GM12878 (cell line): ENCODE measurements around the gene ANKRD44. TPM values are rescaled to one million over a fixed set of nuclear protein-coding genes. Genes with fewer than 3 reads are reported as not detected.

Source experiments
- ATAC-seq: fragments of 200-7000 bp; cut with Tn5 transposase; 3 replicates; pipeline ENCODE4 v1.9.1; 2020; ENCODE audit warnings: mild to moderate bottlenecking, moderate library complexity
- BruUV-seq: library from RNA; stranded (reverse); fragments of 400-500 nt; replicated peaks from 2 replicates; lab custom pipeline; 2021; lab: Mats Ljungman, UMichigan
- CTCF ChIA-PET: fragments of 300-600 bp; sonication (Branson Sonifier 250); formaldehyde crosslinking; extraction: SDS; loops from one replicate; lab custom pipeline; 2021; ENCODE audit warnings: inconsistent platforms; lab: Yijun Ruan, JAX
- POLR2A ChIA-PET: fragments of 350-600 bp; formaldehyde crosslinking; extraction: SDS; loops from one replicate; lab custom pipeline; 2021; ENCODE audit warnings: inconsistent platforms; lab: Charles Lee
- RAD21 ChIA-PET: fragments of 300-600 bp; sonication (Branson Sonifier 250); formaldehyde crosslinking; loops from one replicate; lab custom pipeline; 2023; ENCODE audit warnings: antibody characterized with exemption; ENCODE audit not compliant: unreplicated experiment; lab: Charles Lee
- SMC1A ChIA-PET: fragments of 300-600 bp; sonication (Branson Sonifier 250); formaldehyde crosslinking; loops from one replicate; lab custom pipeline; 2023; ENCODE audit not compliant: unreplicated experiment, uncharacterized antibody; lab: Charles Lee
- DNase-seq: peaks from one replicate; pipeline ENCODE4 v3.0.0-alpha.2; 2011; ENCODE audit warnings: low read depth, low spot score
- FAIRE-seq: peaks from 3 replicates; lab custom pipeline; 2011; peaks lifted over from hg19 to GRCh38; lab: Jason Lieb, UNC
- H2AFZ ChIP-seq: 2 replicates; pipeline ENCODE4 v1.6.0; 2011; ENCODE audit warnings: low read depth, low read length, control low read depth; ENCODE audit not compliant: control insufficient read depth
- H3K27ac ChIP-seq: 2 replicates; pipeline ENCODE4 v1.5.1; 2011; ENCODE audit warnings: control low read depth; ENCODE audit not compliant: control insufficient read depth, insufficient read depth
- H3K27me3 ChIP-seq, 2 experiments: replicated peaks in 1 of 2; 2 replicates each; pipeline versions ENCODE4 v1.6.0 to v1.6.1; 2011; ENCODE audit warnings: low read length in 1 of 2; ENCODE audit not compliant: control insufficient read depth in 2 of 2, insufficient read depth in 2 of 2
- H3K36me3 ChIP-seq, 2 experiments: 2 replicates each; pipeline ENCODE4 v1.5.1; 2011; ENCODE audit warnings: low read length in 1 of 2; ENCODE audit not compliant: control insufficient read depth in 2 of 2, insufficient read depth in 2 of 2
- H3K4me1 ChIP-seq: 2 replicates; pipeline ENCODE4 v1.6.1; 2011; ENCODE audit warnings: mild to moderate bottlenecking, low read length, moderate library complexity, mixed read lengths; ENCODE audit not compliant: control insufficient read depth, insufficient read depth
- H3K4me2 ChIP-seq: 2 replicates; pipeline ENCODE4 v1.6.0; 2011; ENCODE audit warnings: control low read depth; ENCODE audit not compliant: control insufficient read depth, insufficient read depth
- H3K4me3 ChIP-seq: fragments of 200-600 bp; sonication (generic); 2 replicates; pipeline ENCODE4 v1.5.1; 2016
- H3K79me2 ChIP-seq: 2 replicates; pipeline ENCODE4 v1.6.0; 2011; ENCODE audit warnings: low read length; ENCODE audit not compliant: control insufficient read depth, insufficient read depth
- H3K9ac ChIP-seq: 2 replicates; pipeline ENCODE4 v1.8.0; 2011; ENCODE audit warnings: low read length, control low read depth, mixed read lengths; ENCODE audit not compliant: control insufficient read depth, insufficient read depth
- H3K9me3 ChIP-seq: replicated peaks from 3 replicates; pipeline ENCODE4 v1.5.1; 2011; ENCODE audit warnings: mild to moderate bottlenecking, low read length; ENCODE audit not compliant: control insufficient read depth, insufficient read depth
- H4K20me1 ChIP-seq: 2 replicates; pipeline ENCODE4 v1.6.0; 2011; ENCODE audit not compliant: control insufficient read depth, insufficient read depth
- BCL11A ChIP-seq: IDR thresholded peaks from 2 replicates; pipeline ENCODE4 v1.6.1; 2011; ENCODE audit warnings: low read depth, low read length
- CHD2 ChIP-seq: IDR thresholded peaks from 2 replicates; pipeline ENCODE4 v1.6.1; 2011; ENCODE audit warnings: low read depth, low read length, improper control_type of control experiment, borderline replicate concordance
- CHD4 ChIP-seq: fragments of 200-600 bp; sonication (generic); IDR thresholded peaks from 2 replicates; pipeline ENCODE4 v1.6.1; 2016; ENCODE audit warnings: mild to moderate bottlenecking
- EP300 ChIP-seq, 2 experiments: fragments of 150-350 bp in 1 of 2; IDR thresholded peaks; 2 replicates each; pipeline ENCODE4 v1.6.1; 2011 to 2012; ENCODE audit warnings: low read depth in 2 of 2, low read length in 2 of 2, borderline replicate concordance in 1 of 2, improper control_type of control experiment in 1 of 2, inconsistent platforms in 1 of 2; ENCODE audit not compliant: control insufficient read depth in 1 of 2
- GABPA ChIP-seq: IDR thresholded peaks from 2 replicates; pipeline ENCODE4 v1.6.1; 2014; ENCODE audit warnings: antibody characterized with exemption, low read depth, mild to moderate bottlenecking, inconsistent platforms
- HCFC1 ChIP-seq: fragments of 150-350 bp; IDR thresholded peaks from 2 replicates; pipeline ENCODE4 v1.6.1; 2014; ENCODE audit warnings: low read length
- NBN ChIP-seq: fragments of 450-650 bp; IDR thresholded peaks from 2 replicates; pipeline ENCODE4 v1.6.1; 2016
- NFYA ChIP-seq: IDR thresholded peaks from 2 replicates; pipeline ENCODE4 v1.6.1; 2011; ENCODE audit warnings: low read depth, mild to moderate bottlenecking, low read length, improper control_type of control experiment, borderline replicate concordance
- NR2F1 ChIP-seq: fragments of 450-650 bp; conservative IDR thresholded peaks from 2 replicates; pipeline ENCODE4 v1.6.1; 2017; ENCODE audit warnings: mild to moderate bottlenecking
- RBBP5 ChIP-seq: fragments of 200-600 bp; sonication (generic); conservative IDR thresholded peaks from 2 replicates; pipeline ENCODE4 v1.6.1; 2016
- SMAD5 ChIP-seq: IDR thresholded peaks from 2 replicates; pipeline ENCODE4 v1.6.1; 2016; ENCODE audit warnings: antibody characterized with exemption, low read depth
- TCF7 ChIP-seq: IDR thresholded peaks from 2 replicates; pipeline ENCODE4 v1.6.1; 2014; ENCODE audit warnings: antibody characterized with exemption, borderline replicate concordance
- WGBS: methylation state at CpG from one replicate; pipeline ENCODE4 v1.1.6; 2016; ENCODE audit warnings: low lambda C conversion rate; ENCODE audit not compliant: insufficient replicate concordance, insufficient coverage; ENCODE audit errors: missing lambda C conversion rate; 5-methylcytosine and 5-hydroxymethylcytosine counted together
- in situ Hi-C: fragments of 300-500 bp; cut with MboI; formaldehyde crosslinking; loops from 9 replicates; pipeline ENCODE4 v1.14.3; 2018; ENCODE audit warnings: mixed read lengths
- intact Hi-C: fragments of 100-400 bp; cut with micrococcal nuclease; formaldehyde crosslinking; loops from one replicate; pipeline ENCODE4 v1.14.2; 2022; ENCODE audit not compliant: unreplicated experiment
- polyA plus RNA-seq, 11 experiments: library from polyadenylated mRNA; depleted of rRNA in 4 of 11; unstranded in 6 of 11; stranded (reverse) in 5 of 11; fragments of >200 nt; fragmentation: Nextera tagmentation in 4 of 11; fragmentation: Illumina TruSeq in 1 of 11; extraction: Ambion mirVana in 4 of 11; extraction: Trizol in 1 of 11; gene quantifications; 1 replicate in 1 of 11; 2 replicates in 10 of 11; pipeline versions ENCODE4 v1.2.1 to v1.2.3, GENCODE V29; 2011 to 2016; ENCODE audit warnings: inconsistent platforms in 2 of 11, missing spikeins in 2 of 11, low read depth in 1 of 11
- total RNA-seq, 4 experiments: library from RNA; depleted of rRNA in 3 of 4; stranded (reverse); fragments of >200 nt in 3 of 4; fragmentation: Illumina TruSeq in 1 of 4; extraction: Trizol in 1 of 4; gene quantifications; 2 replicates each; pipeline versions ENCODE4 v1.2.1 to v1.2.3, GENCODE V29; 2013 to 2021
- TF ChIP-seq, protein P1 (sequence below): IDR thresholded peaks from 2 replicates; pipeline ENCODE4 v1.6.1; 2012; ENCODE audit warnings: mild to moderate bottlenecking, low read depth, low read length
- TF ChIP-seq, protein P2 (sequence below): fragments of 450-650 bp; IDR thresholded peaks from 2 replicates; pipeline ENCODE4 v1.6.1; 2014; ENCODE audit warnings: mild to moderate bottlenecking
- TF ChIP-seq, protein P3 (sequence below): fragments of 450-650 bp; IDR thresholded peaks from 2 replicates; pipeline ENCODE4 v1.6.1; 2016; ENCODE audit warnings: mild to moderate bottlenecking

ANKRD44 gene
- total and polyA plus RNA-seq, 10 of the 15 experiments (the other 5 are each of a cell fraction or from before 2014, with no cell fraction given): 19.1 to 99.1 (median 59.6) TPM

DNA sequence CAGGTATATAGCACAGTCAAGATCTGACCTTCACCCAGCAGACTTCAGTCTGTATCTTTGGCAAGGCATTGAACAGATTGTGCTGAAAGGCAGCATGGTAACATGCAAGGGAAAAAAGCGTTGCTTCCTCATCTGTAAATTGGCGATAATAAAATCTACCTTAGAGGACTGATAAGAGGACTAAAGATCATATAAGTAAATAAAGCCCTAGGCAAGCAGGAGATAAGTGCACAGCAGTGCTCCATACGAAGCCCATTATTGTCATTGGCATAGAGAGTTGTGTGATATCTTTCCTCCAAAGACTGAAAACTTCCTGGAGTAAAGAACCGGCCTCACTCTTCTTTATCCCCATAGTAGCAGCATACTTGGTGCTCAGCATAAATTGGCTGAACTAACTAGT lies 162.6 kb downstream of the ANKRD44 start (continued):
- TF ChIP-seq NR2F1: no peak
- TF ChIP-seq CHD4: no peak
- no peak for TF ChIP-seq TCF7
- TF ChIP-seq NBN: no peak
- TF ChIP-seq, protein P1, sequence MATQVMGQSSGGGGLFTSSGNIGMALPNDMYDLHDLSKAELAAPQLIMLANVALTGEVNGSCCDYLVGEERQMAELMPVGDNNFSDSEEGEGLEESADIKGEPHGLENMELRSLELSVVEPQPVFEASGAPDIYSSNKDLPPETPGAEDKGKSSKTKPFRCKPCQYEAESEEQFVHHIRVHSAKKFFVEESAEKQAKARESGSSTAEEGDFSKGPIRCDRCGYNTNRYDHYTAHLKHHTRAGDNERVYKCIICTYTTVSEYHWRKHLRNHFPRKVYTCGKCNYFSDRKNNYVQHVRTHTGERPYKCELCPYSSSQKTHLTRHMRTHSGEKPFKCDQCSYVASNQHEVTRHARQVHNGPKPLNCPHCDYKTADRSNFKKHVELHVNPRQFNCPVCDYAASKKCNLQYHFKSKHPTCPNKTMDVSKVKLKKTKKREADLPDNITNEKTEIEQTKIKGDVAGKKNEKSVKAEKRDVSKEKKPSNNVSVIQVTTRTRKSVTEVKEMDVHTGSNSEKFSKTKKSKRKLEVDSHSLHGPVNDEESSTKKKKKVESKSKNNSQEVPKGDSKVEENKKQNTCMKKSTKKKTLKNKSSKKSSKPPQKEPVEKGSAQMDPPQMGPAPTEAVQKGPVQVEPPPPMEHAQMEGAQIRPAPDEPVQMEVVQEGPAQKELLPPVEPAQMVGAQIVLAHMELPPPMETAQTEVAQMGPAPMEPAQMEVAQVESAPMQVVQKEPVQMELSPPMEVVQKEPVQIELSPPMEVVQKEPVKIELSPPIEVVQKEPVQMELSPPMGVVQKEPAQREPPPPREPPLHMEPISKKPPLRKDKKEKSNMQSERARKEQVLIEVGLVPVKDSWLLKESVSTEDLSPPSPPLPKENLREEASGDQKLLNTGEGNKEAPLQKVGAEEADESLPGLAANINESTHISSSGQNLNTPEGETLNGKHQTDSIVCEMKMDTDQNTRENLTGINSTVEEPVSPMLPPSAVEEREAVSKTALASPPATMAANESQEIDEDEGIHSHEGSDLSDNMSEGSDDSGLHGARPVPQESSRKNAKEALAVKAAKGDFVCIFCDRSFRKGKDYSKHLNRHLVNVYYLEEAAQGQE: no peak
- TF ChIP-seq GABPA: no peak
- TF ChIP-seq RBBP5: no peak
- TF ChIP-seq, protein P2, sequence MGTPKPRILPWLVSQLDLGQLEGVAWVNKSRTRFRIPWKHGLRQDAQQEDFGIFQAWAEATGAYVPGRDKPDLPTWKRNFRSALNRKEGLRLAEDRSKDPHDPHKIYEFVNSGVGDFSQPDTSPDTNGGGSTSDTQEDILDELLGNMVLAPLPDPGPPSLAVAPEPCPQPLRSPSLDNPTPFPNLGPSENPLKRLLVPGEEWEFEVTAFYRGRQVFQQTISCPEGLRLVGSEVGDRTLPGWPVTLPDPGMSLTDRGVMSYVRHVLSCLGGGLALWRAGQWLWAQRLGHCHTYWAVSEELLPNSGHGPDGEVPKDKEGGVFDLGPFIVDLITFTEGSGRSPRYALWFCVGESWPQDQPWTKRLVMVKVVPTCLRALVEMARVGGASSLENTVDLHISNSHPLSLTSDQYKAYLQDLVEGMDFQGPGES: no peak
- no peak for TF ChIP-seq HCFC1
- no peak for TF ChIP-seq BCL11A

DNA sequence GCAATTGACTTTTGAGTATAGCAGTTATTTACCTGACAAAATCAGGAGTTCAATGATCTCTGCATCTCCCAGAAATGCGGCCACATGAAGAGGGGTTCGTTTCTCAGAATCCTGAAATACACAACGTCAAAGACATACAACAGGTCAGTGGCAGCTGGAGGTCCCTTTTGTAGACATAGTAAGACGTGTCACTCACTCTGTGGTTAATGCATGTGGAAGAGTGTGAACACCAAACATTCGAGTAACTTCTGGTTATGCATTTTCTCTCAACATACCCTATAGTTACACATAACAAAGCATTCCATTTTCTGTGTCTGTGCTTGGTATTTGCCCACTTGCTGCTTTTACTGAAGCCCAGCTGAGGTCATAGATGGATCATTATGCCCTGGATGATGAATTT lies 163.6 kb downstream of the ANKRD44 start:
- peaks cover 0 to 5% of the 10 kb centered on the region in 2 experiments; a peak in 1 of 4 replicates for H3K36me3 ChIP-seq
- peaks cover 42% of the 10 kb centered on the region for H3K4me1 ChIP-seq
- DNase-seq (no peak), ATAC-seq (no peak), FAIRE-seq (no peak)
- 62% methylated on average over 5 of the region's 5 CpGs for WGBS
- H3K4me3 ChIP-seq: no peak overlapping the region
- H4K20me1 ChIP-seq: no peaks in the 10 kb centered on the region
- in situ Hi-C loops (no loop called here), intact Hi-C loops (no loop called here)
- H3K27ac ChIP-seq: no peak overlapping the region
- RAD21 ChIA-PET: no interaction called here
- no peaks in the 10 kb centered on the region for H3K27me3 ChIP-seq
- H3K4me2 ChIP-seq: no peak overlapping the region
- SMC1A ChIA-PET: interaction anchor here (0.6 to 1.1 kb wide), 3 partner anchors 14 to 162 kb away, joined by 3 read pairs; no protein-coding TSS in a partner anchor
- no peaks in the 10 kb centered on the region; the same call in 1 of the 3 replicates for H3K9me3 ChIP-seq
- BruUV-seq: no TSS peak
- peaks cover 25% of the 10 kb centered on the region for H3K79me2 ChIP-seq
- no peak overlapping the region for H3K9ac ChIP-seq
- CTCF ChIA-PET: interaction anchor here (1.4 kb wide), 2 partner anchors 22 to 34 kb away, joined by 4 to 8 read pairs; no protein-coding TSS in a partner anchor
- no peak overlapping the region for H2AFZ ChIP-seq
- POLR2A ChIA-PET: interaction anchor here (1.2 to 1.4 kb wide), 2 partner anchors 11 to 13 kb away, joined by 4 to 7 read pairs; no protein-coding TSS in a partner anchor
- TF ChIP-seq NFYA (no peak), NBN (no peak), CHD2 (no peak), EP300 (IDR thresholded peaks at IDR 0.05; ENCODE audit: borderline replicate concordance in 1 of 2, control insufficient read depth in 1 of 2, low read depth in 2 of 2, low read length in 2 of 2) (no peak), SMAD5 (no peak)
- TF ChIP-seq, protein P3, sequence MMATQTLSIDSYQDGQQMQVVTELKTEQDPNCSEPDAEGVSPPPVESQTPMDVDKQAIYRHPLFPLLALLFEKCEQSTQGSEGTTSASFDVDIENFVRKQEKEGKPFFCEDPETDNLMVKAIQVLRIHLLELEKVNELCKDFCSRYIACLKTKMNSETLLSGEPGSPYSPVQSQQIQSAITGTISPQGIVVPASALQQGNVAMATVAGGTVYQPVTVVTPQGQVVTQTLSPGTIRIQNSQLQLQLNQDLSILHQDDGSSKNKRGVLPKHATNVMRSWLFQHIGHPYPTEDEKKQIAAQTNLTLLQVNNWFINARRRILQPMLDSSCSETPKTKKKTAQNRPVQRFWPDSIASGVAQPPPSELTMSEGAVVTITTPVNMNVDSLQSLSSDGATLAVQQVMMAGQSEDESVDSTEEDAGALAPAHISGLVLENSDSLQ: peak; percentile 60
